ENCODE data around the gene GDF2. TPM values are rescaled to one million over a fixed set of nuclear protein-coding genes. Genes with fewer than 3 reads are reported as not detected.

GDF2 gene
- total RNA-seq, 1 experiment from 2014 or later, result not detected

- Histone ChIP-seq H3K36me3 (ENCODE audit: control insufficient read depth, insufficient read depth, low read length) (no peaks in the 10 kb centered on the region), H3K4me3 (ENCODE audit: low read depth, low read length) (no peak overlapping the region), H3K4me1 (no peaks in the 10 kb centered on the region), H3K9me3 (no peaks in the 10 kb centered on the region), H3K27me3 (replicated peaks; ENCODE audit: control insufficient read depth, insufficient read depth, low read length) (no peaks in the 10 kb centered on the region)
- Mint-ChIP-seq H3K36me3 (ENCODE audit: insufficient read depth, unreplicated experiment) (no peaks in the 10 kb centered on the region), H3K27me3 (ENCODE audit: insufficient read depth, unreplicated experiment) (no peaks in the 10 kb centered on the region), H3K27ac (ENCODE audit: unreplicated experiment) (no peak overlapping the region), H3K9me3 (ENCODE audit: unreplicated experiment) (no peaks in the 10 kb centered on the region), H3K4me3 (ENCODE audit: unreplicated experiment) (no peak overlapping the region), H3K4me1 (ENCODE audit: low read depth, unreplicated experiment) (no peaks in the 10 kb centered on the region)
- TF ChIP-seq, protein P1, sequence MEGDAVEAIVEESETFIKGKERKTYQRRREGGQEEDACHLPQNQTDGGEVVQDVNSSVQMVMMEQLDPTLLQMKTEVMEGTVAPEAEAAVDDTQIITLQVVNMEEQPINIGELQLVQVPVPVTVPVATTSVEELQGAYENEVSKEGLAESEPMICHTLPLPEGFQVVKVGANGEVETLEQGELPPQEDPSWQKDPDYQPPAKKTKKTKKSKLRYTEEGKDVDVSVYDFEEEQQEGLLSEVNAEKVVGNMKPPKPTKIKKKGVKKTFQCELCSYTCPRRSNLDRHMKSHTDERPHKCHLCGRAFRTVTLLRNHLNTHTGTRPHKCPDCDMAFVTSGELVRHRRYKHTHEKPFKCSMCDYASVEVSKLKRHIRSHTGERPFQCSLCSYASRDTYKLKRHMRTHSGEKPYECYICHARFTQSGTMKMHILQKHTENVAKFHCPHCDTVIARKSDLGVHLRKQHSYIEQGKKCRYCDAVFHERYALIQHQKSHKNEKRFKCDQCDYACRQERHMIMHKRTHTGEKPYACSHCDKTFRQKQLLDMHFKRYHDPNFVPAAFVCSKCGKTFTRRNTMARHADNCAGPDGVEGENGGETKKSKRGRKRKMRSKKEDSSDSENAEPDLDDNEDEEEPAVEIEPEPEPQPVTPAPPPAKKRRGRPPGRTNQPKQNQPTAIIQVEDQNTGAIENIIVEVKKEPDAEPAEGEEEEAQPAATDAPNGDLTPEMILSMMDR (IDR thresholded peaks at IDR 0.05; ENCODE audit: insufficient read depth in 1 of 2, low read depth in 1 of 2, low read length in 1 of 2, severe bottlenecking in 1 of 2, unreplicated experiment in 1 of 2), result no peak
- POLR2A ChIA-PET, result no interaction called here
- intact Hi-C loops (cut with micrococcal nuclease; ENCODE audit: unreplicated experiment), result no loop called here
- CTCF ChIA-PET, result interaction anchor here (1.1 to 1.4 kb wide), 2 partner anchors 10 to 26 kb away, joined by 3 read pairs; no protein-coding TSS in a partner anchor
- DNase-seq, result peak in 1 of 2 experiments; percentile 38
- no TSS peak for BruUV-seq (replicated peaks)
These were observed 29.9 kb downstream of the GDF2 start for GRCh38 chr10:47351899-47352815.

GRCh38 chr10:47353351-47353750 is 31.1 kb downstream of the GDF2 start:
- no peaks in the 10 kb centered on the region for H3K27me3 Mint-ChIP-seq (ENCODE audit: insufficient read depth, unreplicated experiment)
- DNase-seq, result peak in 1 of 2 experiments; percentile 34
- ChIA-PET POLR2A (no interaction called here), CTCF (interaction anchor here (0.9 to 1.4 kb wide), 4 partner anchors 9 to 29 kb away, joined by 3 to 4 read pairs (median 4); no protein-coding TSS in a partner anchor)
- TF ChIP-seq, protein P1 (IDR thresholded peaks at IDR 0.05; ENCODE audit: insufficient read depth in 1 of 2, low read depth in 1 of 2, low read length in 1 of 2, severe bottlenecking in 1 of 2, unreplicated experiment in 1 of 2), result no peak
- Histone ChIP-seq H3K9me3 (no peaks in the 10 kb centered on the region), H3K4me3 (ENCODE audit: low read depth, low read length) (no peak overlapping the region), H3K27me3 (replicated peaks; ENCODE audit: control insufficient read depth, insufficient read depth, low read length) (no peaks in the 10 kb centered on the region), H3K4me1 (no peaks in the 10 kb centered on the region), H3K36me3 (ENCODE audit: control insufficient read depth, insufficient read depth, low read length) (no peaks in the 10 kb centered on the region)
- H3K27ac Mint-ChIP-seq (ENCODE audit: unreplicated experiment), result no peak overlapping the region
- no peak overlapping the region for H3K4me3 Mint-ChIP-seq (ENCODE audit: unreplicated experiment)
- BruUV-seq (replicated peaks), result no TSS peak
- intact Hi-C loops (cut with micrococcal nuclease; ENCODE audit: unreplicated experiment), result no loop called here
- H3K36me3 Mint-ChIP-seq (ENCODE audit: insufficient read depth, unreplicated experiment), result no peaks in the 10 kb centered on the region
- H3K4me1 Mint-ChIP-seq (ENCODE audit: low read depth, unreplicated experiment), result no peaks in the 10 kb centered on the region
- no peaks in the 10 kb centered on the region for H3K9me3 Mint-ChIP-seq (ENCODE audit: unreplicated experiment)

- no peaks in the 10 kb centered on the region for H3K4me1 Mint-ChIP-seq (ENCODE audit: low read depth, unreplicated experiment)
- Histone ChIP-seq H3K36me3 (ENCODE audit: control insufficient read depth, insufficient read depth, low read length) (no peaks in the 10 kb centered on the region), H3K27me3 (replicated peaks; ENCODE audit: control insufficient read depth, insufficient read depth, low read length) (no peaks in the 10 kb centered on the region), H3K4me3 (ENCODE audit: low read depth, low read length) (no peak overlapping the region), H3K9me3 (no peaks in the 10 kb centered on the region), H3K4me1 (no peaks in the 10 kb centered on the region)
- H3K9me3 Mint-ChIP-seq (ENCODE audit: unreplicated experiment), result no peaks in the 10 kb centered on the region
- H3K27ac Mint-ChIP-seq (ENCODE audit: unreplicated experiment), result no peak overlapping the region
- ChIA-PET CTCF (interaction anchor here (0.6 to 1.6 kb wide), 8 partner anchors 9 to 84 kb away, joined by 3 to 9 read pairs (median 4); partner anchors contain the start of gene ZNF488), POLR2A (no interaction called here)
- BruUV-seq (replicated peaks), result no TSS peak
- H3K4me3 Mint-ChIP-seq (ENCODE audit: unreplicated experiment), result no peak overlapping the region
- TF ChIP-seq, protein P1 (IDR thresholded peaks at IDR 0.05; ENCODE audit: insufficient read depth in 1 of 2, low read depth in 1 of 2, low read length in 1 of 2, severe bottlenecking in 1 of 2, unreplicated experiment in 1 of 2), result peak; percentile 26 to 80
- intact Hi-C loops (cut with micrococcal nuclease; ENCODE audit: unreplicated experiment), result loop anchor here (2.0 kb wide), 1 partner anchor 85 kb away; no protein-coding TSS in a partner anchor
- DNase-seq, result peak; percentile 47 to 49
- H3K36me3 Mint-ChIP-seq (ENCODE audit: insufficient read depth, unreplicated experiment), result no peaks in the 10 kb centered on the region
- H3K27me3 Mint-ChIP-seq (ENCODE audit: insufficient read depth, unreplicated experiment), result no peaks in the 10 kb centered on the region
These were observed 31.9 kb downstream of the GDF2 start for GRCh38 chr10:47354165-47354564.
